Breast epithelium (tissue), 4 donors: ENCODE data around the gene LSM11. TPM values are rescaled to one million over a fixed set of nuclear protein-coding genes. Genes with fewer than 3 reads are reported as not detected.

ENCODE experiments used
- DNase-seq, 2 donors: peaks; one replicate each; pipeline ENCODE4 v3.0.0-alpha.2; 2019; ENCODE audit warnings: low spot score in 2 of 2
- H3K27ac ChIP-seq, 2 donors: fragments of 200-600 bp; sonication (generic) in 1 of 2; one replicate each; pipeline ENCODE4 v1.5.1; 2016 to 2019; ENCODE audit warnings: mild to moderate bottlenecking in 1 of 2
- H3K27me3 ChIP-seq, 2 donors: fragments of 200-600 bp; sonication (generic) in 1 of 2; one replicate each; pipeline versions ENCODE4 v1.5.1 to v1.6.0; 2017 to 2019; ENCODE audit warnings: control low read depth in 1 of 2, mild to moderate bottlenecking in 1 of 2
- H3K36me3 ChIP-seq: fragments of 200-600 bp; one replicate; pipeline ENCODE4 v1.5.1; 2019
- H3K4me1 ChIP-seq, 2 donors: fragments of 200-600 bp; sonication (generic); one replicate each; pipeline ENCODE4 v1.5.1; 2016 to 2019; ENCODE audit warnings: control low read depth in 1 of 2
- H3K4me3 ChIP-seq, 3 donors: fragments of 200-600 bp; sonication (generic); 1 replicate in 2 of 3; 2 replicates in 1 of 3; pipeline ENCODE4 v1.5.1; 2016 to 2019; ENCODE audit warnings: mild to moderate bottlenecking in 3 of 3, moderate library complexity in 2 of 3
- H3K9me3 ChIP-seq, 2 donors: fragments of 200-600 bp; sonication (generic) in 1 of 2; one replicate each; pipeline ENCODE4 v1.5.1; 2016 to 2019; ENCODE audit warnings: control low read depth in 1 of 2
- POLR2A ChIP-seq: fragments of 450-650 bp; IDR thresholded peaks from one replicate; pipeline ENCODE4 v1.6.1; 2016; ENCODE audit warnings: antibody characterized with exemption, mild to moderate bottlenecking, moderate library complexity
- POLR2AphosphoS5 ChIP-seq, 3 donors: sonication (generic); formaldehyde crosslinking; IDR thresholded peaks; one replicate each; pipeline ENCODE4 v1.6.1; 2017; ENCODE audit warnings: antibody characterized with exemption in 3 of 3
- intact Hi-C: fragments of 100-400 bp; cut with DNase I; formaldehyde crosslinking; loops from one replicate; pipeline ENCODE4 v1.15.1; 2023; ENCODE audit warnings: low total_unique reads
- total RNA-seq, 3 donors: library from RNA; depleted of rRNA; stranded (reverse); fragments of >200 nt; gene quantifications; one replicate each; pipeline ENCODE4 v1.1.0, GENCODE V29; 2016
- TF ChIP-seq, protein P1 (sequence below), 3 donors: fragments of 450-650 bp; IDR thresholded peaks; one replicate each; pipeline ENCODE4 v1.5.1; 2016 to 2017; ENCODE audit warnings: antibody characterized with exemption in 3 of 3, mild to moderate bottlenecking in 3 of 3, moderate library complexity in 3 of 3

The LSM11 gene
- total RNA-seq, 3 donors from 2014 or later, result 1.8 to 5.7 (median 4.6) TPM

GRCh38 chr5:157731272-157732129 lies 12.0 kb upstream of the LSM11 start, which contains the start of gene THG1L:
Gene THG1L, plus strand, starts transcription at chr5:157731420. Its CDS starts 21 bp downstream, at chr5:157731441.
- intact Hi-C loops, result no loop called here
- DNase-seq, result peak; percentile 98
- TF ChIP-seq POLR2A, result no peak
- peak; percentile 87 to 90 (median 89) for TF ChIP-seq POLR2AphosphoS5 (IDR thresholded peaks at IDR 0.05)
- peak within 1 kb of the TSS; percentile 94 to 95 for H3K27ac ChIP-seq
- peak within 1 kb of the TSS; percentile 64 to 72 (median 68) for H3K4me3 ChIP-seq
- no peaks in the 10 kb centered on the region for H3K4me1 ChIP-seq
- H3K9me3 ChIP-seq, result no peaks in the 10 kb centered on the region
- no peaks in the 10 kb centered on the region for H3K36me3 ChIP-seq
- no peaks in the 10 kb centered on the region for H3K27me3 ChIP-seq

DNA sequence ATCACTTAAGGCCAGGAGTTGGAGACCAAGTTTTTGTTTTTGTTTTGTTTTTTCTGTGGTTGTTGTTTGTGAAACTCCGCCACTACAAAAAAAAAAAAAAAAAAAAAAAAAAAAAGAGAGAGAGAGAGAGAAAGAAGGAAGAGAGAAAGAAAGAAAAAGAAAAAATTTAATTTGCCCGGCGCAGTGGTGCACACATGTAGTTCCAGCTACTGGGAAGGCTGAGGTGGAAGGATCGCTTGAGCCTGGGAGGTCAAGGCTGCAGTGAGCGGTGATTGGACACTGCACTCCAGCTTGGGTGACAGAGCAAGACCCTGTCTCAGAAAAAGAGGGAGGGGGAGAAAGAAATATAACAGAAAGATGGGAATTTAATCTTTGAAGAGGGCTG lies 11.4 kb upstream of the LSM11 start:
- H3K27ac ChIP-seq, result peak overlapping the region in 1 of 2 donors; percentile 94
- intact Hi-C loops, result no loop called here
- H3K36me3 ChIP-seq, result no peaks in the 10 kb centered on the region
- H3K27me3 ChIP-seq, result no peaks in the 10 kb centered on the region
- no peaks in the 10 kb centered on the region for H3K9me3 ChIP-seq
- H3K4me3 ChIP-seq, result peak overlapping the region in 2 of 3 donors; percentile 68 to 72
- TF ChIP-seq POLR2A (no peak), POLR2AphosphoS5 (IDR thresholded peaks at IDR 0.05) (no peak)
- TF ChIP-seq, protein P1, sequence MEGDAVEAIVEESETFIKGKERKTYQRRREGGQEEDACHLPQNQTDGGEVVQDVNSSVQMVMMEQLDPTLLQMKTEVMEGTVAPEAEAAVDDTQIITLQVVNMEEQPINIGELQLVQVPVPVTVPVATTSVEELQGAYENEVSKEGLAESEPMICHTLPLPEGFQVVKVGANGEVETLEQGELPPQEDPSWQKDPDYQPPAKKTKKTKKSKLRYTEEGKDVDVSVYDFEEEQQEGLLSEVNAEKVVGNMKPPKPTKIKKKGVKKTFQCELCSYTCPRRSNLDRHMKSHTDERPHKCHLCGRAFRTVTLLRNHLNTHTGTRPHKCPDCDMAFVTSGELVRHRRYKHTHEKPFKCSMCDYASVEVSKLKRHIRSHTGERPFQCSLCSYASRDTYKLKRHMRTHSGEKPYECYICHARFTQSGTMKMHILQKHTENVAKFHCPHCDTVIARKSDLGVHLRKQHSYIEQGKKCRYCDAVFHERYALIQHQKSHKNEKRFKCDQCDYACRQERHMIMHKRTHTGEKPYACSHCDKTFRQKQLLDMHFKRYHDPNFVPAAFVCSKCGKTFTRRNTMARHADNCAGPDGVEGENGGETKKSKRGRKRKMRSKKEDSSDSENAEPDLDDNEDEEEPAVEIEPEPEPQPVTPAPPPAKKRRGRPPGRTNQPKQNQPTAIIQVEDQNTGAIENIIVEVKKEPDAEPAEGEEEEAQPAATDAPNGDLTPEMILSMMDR (IDR thresholded peaks at IDR 0.05), result no peak
- DNase-seq, result no peak
- no peaks in the 10 kb centered on the region for H3K4me1 ChIP-seq

DNA sequence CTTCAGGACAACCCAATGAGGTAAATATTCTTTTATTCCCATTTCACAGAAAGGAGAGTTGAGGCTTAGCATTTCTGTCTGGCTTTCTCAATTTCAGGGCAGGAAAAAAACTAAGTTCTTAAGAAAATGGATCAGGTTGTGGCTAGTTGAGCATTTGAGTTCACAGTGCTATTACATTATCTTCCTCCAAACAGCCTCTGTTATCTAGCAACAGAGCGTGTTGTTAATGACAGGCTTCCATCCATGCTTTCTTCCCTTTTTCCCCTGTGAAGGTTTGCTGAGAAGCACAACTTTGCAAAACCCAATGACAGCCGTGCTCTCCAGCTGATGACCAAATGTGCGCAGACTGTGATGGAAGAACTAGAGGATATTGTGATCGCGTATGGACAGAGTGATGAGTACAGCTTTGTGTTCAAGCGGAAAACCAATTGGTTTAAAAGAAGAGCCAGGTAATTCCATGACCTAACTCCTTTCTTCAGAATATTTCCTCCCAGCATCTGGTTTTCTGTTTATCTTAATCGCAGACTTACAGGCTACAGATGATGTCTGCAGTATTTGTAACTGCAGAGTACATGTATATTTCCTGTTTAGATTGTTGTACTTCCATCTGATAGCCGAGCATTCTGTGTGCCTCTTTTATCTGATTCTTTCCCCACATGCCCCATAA lies 10.8 kb upstream of the LSM11 start:
- Histone ChIP-seq H3K27me3 (no peaks in the 10 kb centered on the region), H3K36me3 (no peaks in the 10 kb centered on the region), H3K4me3 (no peak overlapping the region), H3K9me3 (no peaks in the 10 kb centered on the region), H3K4me1 (no peaks in the 10 kb centered on the region), H3K27ac (no peak overlapping the region)
- no peak for DNase-seq
- intact Hi-C loops, result no loop called here
- TF ChIP-seq POLR2A (no peak), POLR2AphosphoS5 (IDR thresholded peaks at IDR 0.05) (no peak)
- TF ChIP-seq, protein P1 (IDR thresholded peaks at IDR 0.05), result no peak

DNA sequence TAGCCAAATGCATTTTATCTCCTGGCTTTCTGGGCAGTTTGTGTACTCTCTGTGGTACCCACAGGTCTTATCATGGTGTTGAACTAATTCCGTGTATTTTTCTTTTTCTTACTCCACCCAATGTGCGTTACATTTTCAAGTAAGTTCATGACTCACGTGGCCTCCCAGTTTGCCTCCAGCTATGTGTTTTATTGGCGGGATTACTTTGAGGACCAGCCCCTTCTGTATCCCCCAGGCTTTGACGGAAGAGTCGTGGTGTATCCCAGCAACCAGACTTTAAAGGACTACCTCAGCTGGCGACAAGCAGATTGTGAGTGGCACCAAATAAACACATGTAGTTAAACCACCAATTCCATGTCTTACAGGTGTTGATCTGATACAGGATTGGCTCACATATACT lies 9.1 kb upstream of the LSM11 start:
- no peaks in the 10 kb centered on the region for H3K9me3 ChIP-seq
- intact Hi-C loops, result no loop called here
- no peak overlapping the region for H3K27ac ChIP-seq
- TF ChIP-seq, protein P1 (IDR thresholded peaks at IDR 0.05), result no peak
- TF ChIP-seq POLR2AphosphoS5 (IDR thresholded peaks at IDR 0.05), result no peak
- TF ChIP-seq POLR2A, result no peak
- H3K36me3 ChIP-seq, result no peaks in the 10 kb centered on the region
- H3K27me3 ChIP-seq, result no peaks in the 10 kb centered on the region
- no peak overlapping the region for H3K4me3 ChIP-seq
- DNase-seq, result no peak
- no peaks in the 10 kb centered on the region for H3K4me1 ChIP-seq

- intact Hi-C loops, result no loop called here
Observed at GRCh38 chr5:157735991-157736390, 7.5 kb upstream of the LSM11 start.

More at GRCh38 chr5:157735991-157736390, 7.5 kb upstream of the LSM11 start:
- Histone ChIP-seq H3K4me3 (no peak overlapping the region), H3K9me3 (no peaks in the 10 kb centered on the region), H3K36me3 (no peaks in the 10 kb centered on the region), H3K27me3 (no peaks in the 10 kb centered on the region), H3K27ac (no peak overlapping the region), H3K4me1 (no peaks in the 10 kb centered on the region)
- no peak for DNase-seq
- TF ChIP-seq POLR2A, result no peak
- TF ChIP-seq, protein P1 (IDR thresholded peaks at IDR 0.05), result no peak
- no peak for TF ChIP-seq POLR2AphosphoS5 (IDR thresholded peaks at IDR 0.05)
